ENCODE results near the gene CDHR5. TPM values are rescaled to one million over a fixed set of nuclear protein-coding genes. Genes with fewer than 3 reads are reported as not detected.
"Not testable (repeated sequence)": the region's sequence is repeated elsewhere in the genome, so short reads cannot be mapped to it uniquely, and the experiment has no call there.

CDHR5 gene
- total and polyA plus RNA-seq, 2 experiments from 2014 or later: 0.18 to 0.27 TPM

GRCh38 chr11:575313-575995 lies 49.3 kb downstream of the CDHR5 start:
- Histone ChIP-seq H3K9me3 (ENCODE audit: low read depth) (no peaks in the 10 kb centered on the region), H3K4me1 (ENCODE audit: low read depth) (peaks cover 32% of the 10 kb centered on the region), H3K36me3 (no peaks in the 10 kb centered on the region), H3K27ac (no peak overlapping the region), H3K4me3 (peak overlapping the region; percentile 50), H3K27me3 (no peaks in the 10 kb centered on the region)
- no peak for TF ChIP-seq CTCF (IDR thresholded peaks at IDR 0.05; ENCODE audit: low read depth, low read length)
- peak in 1 of 2 donors; percentile 89 for DNase-seq (ENCODE audit: low read depth in 1 of 2, low spot score in 1 of 2)

- TF ChIP-seq CTCF (IDR thresholded peaks at IDR 0.05; ENCODE audit: low read depth, low read length): no peak
- no peak overlapping the region for H3K27ac ChIP-seq
- DNase-seq (ENCODE audit: low read depth in 1 of 2, low spot score in 1 of 2): peak in 1 of 2 donors; percentile 33
- no peaks in the 10 kb centered on the region for H3K9me3 ChIP-seq (ENCODE audit: low read depth)
- peak overlapping the region; percentile 50 for H3K4me3 ChIP-seq
- no peaks in the 10 kb centered on the region for H3K36me3 ChIP-seq
- H3K27me3 ChIP-seq: no peaks in the 10 kb centered on the region
- peaks cover 28% of the 10 kb centered on the region for H3K4me1 ChIP-seq (ENCODE audit: low read depth)
Measured at GRCh38 chr11:574632-575312, 50.0 kb downstream of the CDHR5 start.

GRCh38 chr11:574031-574570 lies 50.7 kb downstream of the CDHR5 start:
- Histone ChIP-seq H3K4me1 (ENCODE audit: low read depth) (peaks cover 31% of the 10 kb centered on the region), H3K4me3 (peak overlapping the region; percentile 50)
- not testable (repeated sequence) for H3K36me3 ChIP-seq; H3K9me3 ChIP-seq (ENCODE audit: low read depth); H3K27me3 ChIP-seq; DNase-seq (ENCODE audit: low read depth in 1 of 2, low spot score in 1 of 2); H3K27ac ChIP-seq

- no peaks in the 10 kb centered on the region for H3K36me3 ChIP-seq
- H3K27ac ChIP-seq: peak overlapping the region; percentile 24
- DNase-seq (ENCODE audit: low read depth in 1 of 2, low spot score in 1 of 2): no peak
- H3K9me3 ChIP-seq (ENCODE audit: low read depth): no peaks in the 10 kb centered on the region
- no peaks in the 10 kb centered on the region for H3K27me3 ChIP-seq
- H3K4me1 ChIP-seq (ENCODE audit: low read depth): peaks cover 28% of the 10 kb centered on the region
- no peak for TF ChIP-seq CTCF (IDR thresholded peaks at IDR 0.05; ENCODE audit: low read depth, low read length)
- H3K4me3 ChIP-seq: no peak overlapping the region
Measured at GRCh38 chr11:573146-573759, 51.5 kb downstream of the CDHR5 start.

GRCh38 chr11:571802-572185 lies 53.0 kb downstream of the CDHR5 start:
- H3K27me3 ChIP-seq: no peaks in the 10 kb centered on the region
- H3K4me3 ChIP-seq: no peak overlapping the region
- no peak for DNase-seq (ENCODE audit: low read depth in 1 of 2, low spot score in 1 of 2)
- H3K36me3 ChIP-seq: peaks cover 5% of the 10 kb centered on the region
- peaks cover 25% of the 10 kb centered on the region for H3K4me1 ChIP-seq (ENCODE audit: low read depth)
- no peak for TF ChIP-seq CTCF (IDR thresholded peaks at IDR 0.05; ENCODE audit: low read depth, low read length)
- no peaks in the 10 kb centered on the region for H3K9me3 ChIP-seq (ENCODE audit: low read depth)
- H3K27ac ChIP-seq: no peak overlapping the region

All from cardiac muscle cell (in vitro differentiated cells and primary cell).